Peyer's patch (tissue), 4 donors: ENCODE results near the gene CFAP206. TPM values are rescaled to one million over a fixed set of nuclear protein-coding genes. Genes with fewer than 3 reads are reported as not detected.

Source experiments
- DNase-seq, 3 donors: peaks; one replicate each; pipeline ENCODE4 v3.0.0-alpha.2; 2017 to 2019
- H3K27ac ChIP-seq, 4 donors: fragments of 200-600 bp; sonication (generic); one replicate each; pipeline ENCODE4 v1.5.1; 2016 to 2019
- H3K27me3 ChIP-seq, 2 donors: fragments of 200-600 bp; sonication (generic); one replicate each; pipeline ENCODE4 v1.5.1; 2019
- H3K36me3 ChIP-seq, 3 donors: fragments of 200-600 bp; sonication (generic); one replicate each; pipeline ENCODE4 v1.5.1; 2016 to 2019
- H3K4me1 ChIP-seq, 4 donors: fragments of 200-600 bp; sonication (generic); one replicate each; pipeline ENCODE4 v1.5.1; 2016 to 2019
- H3K4me3 ChIP-seq, 4 donors: fragments of 200-600 bp; sonication (generic); 1 replicate in 3 of 4; 2 replicates in 1 of 4; pipeline ENCODE4 v1.5.1; 2016 to 2019; ENCODE audit warnings: mild to moderate bottlenecking in 1 of 4
- H3K9me3 ChIP-seq, 4 donors: fragments of 200-600 bp; sonication (generic); one replicate each; pipeline ENCODE4 v1.5.1; 2016 to 2019; ENCODE audit warnings: mild to moderate bottlenecking in 1 of 4
- POLR2A ChIP-seq, 2 donors: fragments of 450-650 bp; IDR thresholded peaks; one replicate each; pipeline ENCODE4 v1.5.1; 2017; ENCODE audit warnings: antibody characterized with exemption in 2 of 2, mild to moderate bottlenecking in 2 of 2, moderate library complexity in 2 of 2
- total RNA-seq, 4 donors: library from RNA; depleted of rRNA; stranded (reverse); fragments of >200 nt; gene quantifications; one replicate each; pipeline ENCODE4 v1.1.0, GENCODE V29; 2016
- TF ChIP-seq, protein P1 (sequence below), 6 experiments: fragments of 450-650 bp in 4 of 6; fragments of 200-600 bp in 2 of 6; sonication (generic) in 1 of 6; IDR thresholded peaks; one replicate each; pipeline ENCODE4 v1.5.1; 2017 to 2019; ENCODE audit warnings: antibody characterized with exemption in 6 of 6, mild to moderate bottlenecking in 3 of 6, moderate library complexity in 1 of 6

CFAP206 gene
- total RNA-seq, 4 donors from 2014 or later = not detected

DNA sequence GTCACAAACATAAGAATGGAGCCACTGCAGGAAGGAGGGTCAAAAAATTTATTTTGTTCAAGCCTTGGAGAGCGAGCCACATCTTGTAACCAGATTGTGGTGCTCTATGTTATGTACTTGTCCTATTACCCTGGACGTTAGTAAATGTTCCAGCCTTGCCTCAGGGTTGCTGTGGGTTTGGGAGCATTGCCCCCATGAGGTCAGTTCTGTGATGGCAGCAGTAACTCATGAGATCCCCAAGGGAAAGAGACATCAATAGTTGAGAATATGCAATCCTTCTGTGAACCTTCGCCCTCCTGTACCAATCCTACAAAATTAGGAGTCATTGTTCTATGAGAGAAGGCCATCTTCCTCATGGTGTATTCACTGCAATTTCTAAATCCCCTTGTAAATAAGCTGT, 16.4 kb upstream of the CFAP206 start:
- H3K9me3 ChIP-seq = no peaks in the 10 kb centered on the region
- no peak overlapping the region for H3K4me3 ChIP-seq
- H3K4me1 ChIP-seq = no peaks in the 10 kb centered on the region
- no peaks in the 10 kb centered on the region for H3K36me3 ChIP-seq
- H3K27ac ChIP-seq = no peak overlapping the region
- no peaks in the 10 kb centered on the region for H3K27me3 ChIP-seq
- DNase-seq = no peak
- TF ChIP-seq POLR2A (IDR thresholded peaks at IDR 0.05) = no peak
- TF ChIP-seq, protein P1, sequence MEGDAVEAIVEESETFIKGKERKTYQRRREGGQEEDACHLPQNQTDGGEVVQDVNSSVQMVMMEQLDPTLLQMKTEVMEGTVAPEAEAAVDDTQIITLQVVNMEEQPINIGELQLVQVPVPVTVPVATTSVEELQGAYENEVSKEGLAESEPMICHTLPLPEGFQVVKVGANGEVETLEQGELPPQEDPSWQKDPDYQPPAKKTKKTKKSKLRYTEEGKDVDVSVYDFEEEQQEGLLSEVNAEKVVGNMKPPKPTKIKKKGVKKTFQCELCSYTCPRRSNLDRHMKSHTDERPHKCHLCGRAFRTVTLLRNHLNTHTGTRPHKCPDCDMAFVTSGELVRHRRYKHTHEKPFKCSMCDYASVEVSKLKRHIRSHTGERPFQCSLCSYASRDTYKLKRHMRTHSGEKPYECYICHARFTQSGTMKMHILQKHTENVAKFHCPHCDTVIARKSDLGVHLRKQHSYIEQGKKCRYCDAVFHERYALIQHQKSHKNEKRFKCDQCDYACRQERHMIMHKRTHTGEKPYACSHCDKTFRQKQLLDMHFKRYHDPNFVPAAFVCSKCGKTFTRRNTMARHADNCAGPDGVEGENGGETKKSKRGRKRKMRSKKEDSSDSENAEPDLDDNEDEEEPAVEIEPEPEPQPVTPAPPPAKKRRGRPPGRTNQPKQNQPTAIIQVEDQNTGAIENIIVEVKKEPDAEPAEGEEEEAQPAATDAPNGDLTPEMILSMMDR (IDR thresholded peaks at IDR 0.05) = peak in 3 of 6 experiments; percentile 15 to 34 (median 26)

GRCh38 chr6:87393026-87393622, 14.6 kb upstream of the CFAP206 start:
- Histone ChIP-seq H3K27ac (no peak overlapping the region), H3K27me3 (no peaks in the 10 kb centered on the region), H3K36me3 (no peaks in the 10 kb centered on the region), H3K9me3 (no peaks in the 10 kb centered on the region), H3K4me3 (no peak overlapping the region), H3K4me1 (no peaks in the 10 kb centered on the region)
- DNase-seq = peak in 1 of 3 donors; percentile 23
- TF ChIP-seq, protein P1 (IDR thresholded peaks at IDR 0.05) = peak; percentile 50 to 93 (median 80)
- TF ChIP-seq POLR2A (IDR thresholded peaks at IDR 0.05) = no peak

DNA sequence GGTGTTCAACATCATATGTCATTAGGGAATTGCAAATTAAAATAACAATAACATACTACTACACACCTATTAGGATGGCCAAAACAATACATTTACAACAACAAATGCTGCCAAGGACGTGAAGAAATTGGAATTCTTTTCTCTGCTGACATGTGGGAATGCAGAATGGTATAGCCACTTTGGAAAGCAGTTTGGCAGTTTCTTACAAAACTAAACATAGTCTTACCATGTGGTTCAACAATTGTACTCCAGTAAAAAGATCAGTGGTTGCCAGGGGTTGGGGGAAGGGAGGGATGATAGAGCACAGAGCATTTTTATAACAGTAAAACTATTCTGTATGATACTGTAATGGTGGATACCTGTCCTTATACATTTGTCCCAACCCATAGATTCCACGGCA, 12.3 kb upstream of the CFAP206 start:
- TF ChIP-seq, protein P1 (IDR thresholded peaks at IDR 0.05) = no peak
- TF ChIP-seq POLR2A (IDR thresholded peaks at IDR 0.05) = no peak
- H3K36me3 ChIP-seq = no peaks in the 10 kb centered on the region
- no peaks in the 10 kb centered on the region for H3K4me1 ChIP-seq
- DNase-seq = no peak
- H3K27me3 ChIP-seq = no peaks in the 10 kb centered on the region
- H3K4me3 ChIP-seq = no peak overlapping the region
- H3K9me3 ChIP-seq = no peaks in the 10 kb centered on the region
- no peak overlapping the region for H3K27ac ChIP-seq

DNA sequence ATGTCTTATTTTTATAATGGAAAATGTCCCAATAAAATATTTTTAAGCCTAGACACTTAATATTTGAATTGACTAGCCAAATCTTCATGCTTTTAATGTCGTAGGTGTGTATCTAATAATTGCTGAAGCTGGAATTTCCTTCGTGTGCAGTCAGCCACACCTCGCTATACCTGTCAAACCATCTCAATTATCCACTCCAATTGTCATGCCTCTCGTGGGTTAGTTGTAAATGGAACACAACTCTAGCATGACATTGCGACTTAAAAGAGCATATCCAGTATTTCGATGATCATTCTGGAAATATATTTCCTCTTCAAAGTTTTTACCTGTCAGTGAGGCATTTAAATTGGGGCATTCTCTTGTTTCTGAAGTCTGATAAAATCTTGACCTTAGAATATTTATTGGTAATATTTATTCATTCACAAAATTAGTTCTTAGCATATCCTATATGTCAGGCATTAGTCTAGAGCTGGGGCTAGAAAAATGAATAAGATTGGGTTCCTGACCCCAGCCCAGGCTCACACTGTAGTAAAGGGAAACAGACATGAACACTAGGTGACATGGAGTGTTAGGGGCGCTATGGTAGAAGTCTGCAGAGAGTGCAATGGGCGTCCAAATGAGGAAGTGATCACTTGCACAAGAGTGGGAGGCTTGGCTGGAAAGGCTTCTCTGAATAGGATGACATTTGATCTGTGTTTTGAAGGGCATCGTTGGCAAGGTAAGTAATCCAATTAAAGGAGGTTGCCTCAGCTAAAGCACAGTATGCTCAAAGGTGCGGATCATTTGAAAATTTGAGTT, 11.0 kb upstream of the CFAP206 start:
- H3K4me3 ChIP-seq = no peak overlapping the region
- H3K4me1 ChIP-seq = no peaks in the 10 kb centered on the region
- no peaks in the 10 kb centered on the region for H3K36me3 ChIP-seq
- H3K9me3 ChIP-seq = no peaks in the 10 kb centered on the region
- H3K27me3 ChIP-seq = no peaks in the 10 kb centered on the region
- TF ChIP-seq, protein P1 (IDR thresholded peaks at IDR 0.05) = no peak
- TF ChIP-seq POLR2A (IDR thresholded peaks at IDR 0.05) = no peak
- H3K27ac ChIP-seq = no peak overlapping the region
- no peak for DNase-seq

DNA sequence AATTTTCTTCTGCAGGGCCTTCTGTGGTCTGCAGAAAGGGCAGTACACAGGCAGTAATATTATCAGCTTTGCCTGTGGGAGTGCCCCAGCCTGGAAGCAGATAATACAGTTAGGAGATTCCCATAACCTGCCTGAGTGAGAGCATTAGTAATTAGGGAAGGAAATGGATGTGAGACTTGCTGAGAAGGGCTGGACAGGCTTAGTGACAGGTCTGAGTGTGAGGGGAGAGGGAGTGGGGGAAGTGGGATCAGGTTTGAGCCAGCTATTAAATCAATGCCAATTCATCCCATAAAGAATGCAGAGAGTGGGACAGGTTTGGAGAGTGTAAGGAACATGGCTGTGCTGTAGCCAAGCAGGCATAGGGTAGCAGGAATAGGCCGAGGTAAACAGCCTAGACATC, 10.1 kb upstream of the CFAP206 start:
- TF ChIP-seq POLR2A (IDR thresholded peaks at IDR 0.05) = no peak
- TF ChIP-seq, protein P1 (IDR thresholded peaks at IDR 0.05) = no peak
- no peaks in the 10 kb centered on the region for H3K36me3 ChIP-seq
- no peak overlapping the region for H3K4me3 ChIP-seq
- H3K27me3 ChIP-seq = no peaks in the 10 kb centered on the region
- no peak for DNase-seq
- no peaks in the 10 kb centered on the region for H3K4me1 ChIP-seq
- H3K27ac ChIP-seq = no peak overlapping the region
- H3K9me3 ChIP-seq = no peaks in the 10 kb centered on the region
